SK-N-SH (cell line): ENCODE data around the gene DLL4.

Experiments used
- ELF1 ChIP-seq: IDR thresholded peaks from 2 replicates; pipeline ENCODE4 v1.4.0; 2012
- EP300 ChIP-seq, 2 experiments: IDR thresholded peaks; 2 replicates each; pipeline versions ENCODE4 v1.4.0 to v1.6.1; 2012; ENCODE audit warnings: borderline replicate concordance in 1 of 2, low read depth in 1 of 2, low read length in 1 of 2
- FOXJ3 ChIP-seq: sonication (generic); formaldehyde crosslinking; IDR thresholded peaks from 2 replicates; pipeline ENCODE4 v1.5.1; 2020; ENCODE audit warnings: mild to moderate bottlenecking, missing genetic modification reagents
- RFX5 ChIP-seq: IDR thresholded peaks from 2 replicates; pipeline ENCODE4 v1.6.1; 2012; ENCODE audit warnings: mild to moderate bottlenecking, improper control_type of control experiment, low read length
- ZBTB33 ChIP-seq: IDR thresholded peaks from 2 replicates; pipeline ENCODE4 v1.4.0; 2012; ENCODE audit warnings: low read depth, borderline replicate concordance
- TF ChIP-seq, protein P1 (sequence below): fragments of 200-600 bp; sonication (generic); IDR thresholded peaks from 2 replicates; pipeline ENCODE4 v1.6.1; 2017; ENCODE audit warnings: antibody characterized with exemption, mild to moderate bottlenecking, moderate library complexity

- TF ChIP-seq FOXJ3 (no peak), EP300 (IDR thresholded peaks at IDR 0.05; ENCODE audit: borderline replicate concordance in 1 of 2, low read depth in 1 of 2, low read length in 1 of 2) (no peak), RFX5 (no peak), ELF1 (no peak), ZBTB33 (no peak)
- TF ChIP-seq, protein P1, sequence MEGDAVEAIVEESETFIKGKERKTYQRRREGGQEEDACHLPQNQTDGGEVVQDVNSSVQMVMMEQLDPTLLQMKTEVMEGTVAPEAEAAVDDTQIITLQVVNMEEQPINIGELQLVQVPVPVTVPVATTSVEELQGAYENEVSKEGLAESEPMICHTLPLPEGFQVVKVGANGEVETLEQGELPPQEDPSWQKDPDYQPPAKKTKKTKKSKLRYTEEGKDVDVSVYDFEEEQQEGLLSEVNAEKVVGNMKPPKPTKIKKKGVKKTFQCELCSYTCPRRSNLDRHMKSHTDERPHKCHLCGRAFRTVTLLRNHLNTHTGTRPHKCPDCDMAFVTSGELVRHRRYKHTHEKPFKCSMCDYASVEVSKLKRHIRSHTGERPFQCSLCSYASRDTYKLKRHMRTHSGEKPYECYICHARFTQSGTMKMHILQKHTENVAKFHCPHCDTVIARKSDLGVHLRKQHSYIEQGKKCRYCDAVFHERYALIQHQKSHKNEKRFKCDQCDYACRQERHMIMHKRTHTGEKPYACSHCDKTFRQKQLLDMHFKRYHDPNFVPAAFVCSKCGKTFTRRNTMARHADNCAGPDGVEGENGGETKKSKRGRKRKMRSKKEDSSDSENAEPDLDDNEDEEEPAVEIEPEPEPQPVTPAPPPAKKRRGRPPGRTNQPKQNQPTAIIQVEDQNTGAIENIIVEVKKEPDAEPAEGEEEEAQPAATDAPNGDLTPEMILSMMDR: no peak
These were observed 29.5 kb upstream of the DLL4 start for GRCh38 chr15:40899536-40900207.
